NCI-H146 treated with DMSO at 0.1 percent for 48 hours (cell line): ENCODE measurements around the gene HCAR3.

Source experiments
- DNase-seq: peaks from one replicate; lab custom pipeline; 2025; ENCODE audit not compliant: unreplicated experiment; lab: John Stamatoyannopoulos, UW

Gene HCAR3

GRCh38 chr12:122672515-122672914, 44.1 kb downstream of the HCAR3 start:
- DNase-seq = no peak

DNA sequence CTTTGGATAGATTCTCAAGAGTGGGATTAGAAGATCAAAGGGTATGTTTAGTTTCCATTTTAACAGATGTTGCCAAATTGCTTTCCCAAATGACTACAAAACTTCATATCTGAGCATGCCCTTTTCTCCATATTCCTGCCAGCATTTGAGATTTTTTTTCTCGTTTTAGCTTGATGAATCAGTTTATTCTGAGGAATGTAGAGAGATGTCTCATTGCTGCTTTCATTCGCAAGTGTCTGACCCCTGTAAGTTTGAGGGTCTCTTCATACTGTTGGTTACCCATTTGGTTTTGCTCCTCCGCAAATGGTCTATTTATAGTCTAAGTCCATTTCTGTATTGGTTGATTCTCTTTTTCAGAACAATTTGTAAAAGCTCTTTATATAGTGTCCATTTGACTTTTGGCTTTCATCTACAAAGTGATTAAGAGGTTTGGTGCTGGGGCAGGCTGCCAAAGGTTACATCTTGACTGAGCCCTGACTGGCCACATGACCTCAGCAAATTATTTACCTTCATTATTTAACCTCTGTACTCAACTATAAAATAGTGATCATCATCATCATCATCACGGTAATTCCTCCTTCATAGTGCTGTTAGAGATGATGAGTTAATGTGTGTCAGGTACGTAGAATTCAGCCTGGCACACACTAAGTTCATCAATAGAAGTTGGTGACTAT, 47.1 kb downstream of the HCAR3 start:
- no peak for DNase-seq

GRCh38 chr12:122668268-122668667, 48.3 kb downstream of the HCAR3 start:
- DNase-seq = no peak

DNA sequence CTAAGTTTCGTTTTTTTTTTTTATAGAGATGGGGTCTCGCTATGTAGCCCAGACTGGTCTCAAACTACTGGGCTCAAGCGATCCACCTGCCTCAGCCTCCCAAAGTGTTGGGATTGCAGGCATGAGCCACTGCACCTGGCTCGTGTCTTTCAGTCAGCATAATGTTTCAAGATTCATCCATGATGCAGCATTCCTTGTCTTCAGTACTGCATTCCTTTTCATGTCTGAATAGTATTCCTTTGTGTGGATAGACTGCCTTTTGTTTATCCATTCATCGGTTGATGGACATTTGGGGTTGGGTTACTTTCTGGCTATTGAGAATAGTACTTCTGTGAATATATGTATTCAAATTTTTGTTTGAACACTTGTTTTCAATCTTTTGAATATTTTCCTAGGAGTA, 50.9 kb downstream of the HCAR3 start:
- no peak for DNase-seq

GRCh38 chr12:122665349-122665748, 51.3 kb downstream of the HCAR3 start:
- DNase-seq = no peak
